ENCODE measurements around the gene CEBPZOS.

- TF ChIP-seq, protein P1, sequence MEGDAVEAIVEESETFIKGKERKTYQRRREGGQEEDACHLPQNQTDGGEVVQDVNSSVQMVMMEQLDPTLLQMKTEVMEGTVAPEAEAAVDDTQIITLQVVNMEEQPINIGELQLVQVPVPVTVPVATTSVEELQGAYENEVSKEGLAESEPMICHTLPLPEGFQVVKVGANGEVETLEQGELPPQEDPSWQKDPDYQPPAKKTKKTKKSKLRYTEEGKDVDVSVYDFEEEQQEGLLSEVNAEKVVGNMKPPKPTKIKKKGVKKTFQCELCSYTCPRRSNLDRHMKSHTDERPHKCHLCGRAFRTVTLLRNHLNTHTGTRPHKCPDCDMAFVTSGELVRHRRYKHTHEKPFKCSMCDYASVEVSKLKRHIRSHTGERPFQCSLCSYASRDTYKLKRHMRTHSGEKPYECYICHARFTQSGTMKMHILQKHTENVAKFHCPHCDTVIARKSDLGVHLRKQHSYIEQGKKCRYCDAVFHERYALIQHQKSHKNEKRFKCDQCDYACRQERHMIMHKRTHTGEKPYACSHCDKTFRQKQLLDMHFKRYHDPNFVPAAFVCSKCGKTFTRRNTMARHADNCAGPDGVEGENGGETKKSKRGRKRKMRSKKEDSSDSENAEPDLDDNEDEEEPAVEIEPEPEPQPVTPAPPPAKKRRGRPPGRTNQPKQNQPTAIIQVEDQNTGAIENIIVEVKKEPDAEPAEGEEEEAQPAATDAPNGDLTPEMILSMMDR (conservative IDR thresholded peaks at IDR 0.05 in 1 of 2, IDR thresholded peaks at IDR 0.05 in 1 of 2; ENCODE audit: low read depth in 1 of 2, low read length in 2 of 2) = no peak
- TF ChIP-seq EZH2 (IDR thresholded peaks at IDR 0.05; ENCODE audit: low read length, missing control alignments) = no peak
These were observed 4.9 kb downstream of the CEBPZOS start for GRCh38 chr2:37201208-37201607.

Measured in fibroblast of lung (primary cell).